PFSK-1 (cell line): Measurements from ENCODE around the gene DDB1.

ENCODE experiments used
- FOXP2 ChIP-seq: optimal IDR thresholded peaks from 2 replicates; pipeline ENCODE3; 2011; ENCODE audit warnings: borderline replicate concordance, control low read depth, inconsistent platforms; ENCODE audit not compliant: insufficient read depth; ENCODE audit errors: extremely low read length, extremely low read depth
- POLR2AphosphoS5 ChIP-seq: IDR thresholded peaks from 2 replicates; pipeline ENCODE4 v1.6.1; 2012; ENCODE audit warnings: low read depth, mild to moderate bottlenecking, control low read depth, low read length, moderate library complexity
- REST ChIP-seq, 2 experiments: IDR thresholded peaks; 2 replicates each; pipeline versions ENCODE4 v1.6.1 to v1.8.0; 2011 to 2012; ENCODE audit warnings: low read depth in 2 of 2, low read length in 2 of 2, control low read depth in 1 of 2, inconsistent platforms in 1 of 2, mild to moderate bottlenecking in 1 of 2, moderate library complexity in 1 of 2; ENCODE audit not compliant: insufficient read depth in 1 of 2
- SIN3A ChIP-seq: IDR thresholded peaks from 2 replicates; pipeline ENCODE4 v1.6.1; 2012; ENCODE audit warnings: mild to moderate bottlenecking, low read length, moderate library complexity, borderline replicate concordance; ENCODE audit not compliant: insufficient read depth
- TAF1 ChIP-seq: IDR thresholded peaks from 2 replicates; pipeline ENCODE4 v1.6.1; 2012; ENCODE audit warnings: low read length, control low read depth, borderline replicate concordance; ENCODE audit not compliant: insufficient read depth

DDB1 gene

GRCh38 chr11:61270354-61271076, 62.4 kb downstream of the DDB1 start:
- no peak for TF ChIP-seq POLR2AphosphoS5
- no peak for TF ChIP-seq TAF1
- no peak for TF ChIP-seq SIN3A
- no peak for TF ChIP-seq REST (IDR thresholded peaks at IDR 0.05; ENCODE audit: insufficient read depth in 1 of 2, low read depth in 2 of 2, low read length in 2 of 2)
- TF ChIP-seq FOXP2, result no peak

GRCh38 chr11:61268588-61269250, 64.2 kb downstream of the DDB1 start:
- no peak for TF ChIP-seq FOXP2
- no peak for TF ChIP-seq POLR2AphosphoS5
- TF ChIP-seq TAF1, result no peak
- TF ChIP-seq REST (IDR thresholded peaks at IDR 0.05; ENCODE audit: insufficient read depth in 1 of 2, low read depth in 2 of 2, low read length in 2 of 2), result no peak
- no peak for TF ChIP-seq SIN3A

GRCh38 chr11:61267437-61267841, 65.5 kb downstream of the DDB1 start:
- TF ChIP-seq SIN3A, result no peak
- no peak for TF ChIP-seq REST (IDR thresholded peaks at IDR 0.05; ENCODE audit: insufficient read depth in 1 of 2, low read depth in 2 of 2, low read length in 2 of 2)
- TF ChIP-seq POLR2AphosphoS5, result no peak
- TF ChIP-seq TAF1, result no peak
- TF ChIP-seq FOXP2, result no peak

GRCh38 chr11:61266602-61267001, 66.3 kb downstream of the DDB1 start:
- TF ChIP-seq REST (IDR thresholded peaks at IDR 0.05; ENCODE audit: insufficient read depth in 1 of 2, low read depth in 2 of 2, low read length in 2 of 2) (no peak), FOXP2 (no peak), TAF1 (no peak), SIN3A (no peak), POLR2AphosphoS5 (no peak)
